PC-3 (cell line): ENCODE data around the gene TIMP2. TPM values are rescaled to one million over a fixed set of nuclear protein-coding genes. Genes with fewer than 3 reads are reported as not detected.

Source experiments
- ATAC-seq: fragments of 200-7000 bp; cut with Tn5 transposase; 2 replicates; pipeline ENCODE4 v1.9.1; 2020; ENCODE audit warnings: mild to moderate bottlenecking, moderate library complexity
- BruUV-seq: library from RNA; stranded (reverse); fragments of 400-500 nt; replicated peaks from 2 replicates; lab custom pipeline; 2021; lab: Mats Ljungman, UMichigan
- CTCF ChIA-PET: fragments of 300-600 bp; sonication (Branson Sonifier 250); formaldehyde crosslinking; loops from one replicate; lab custom pipeline; 2022; ENCODE audit warnings: antibody characterized with exemption; lab: Charles Lee
- POLR2A ChIA-PET: fragments of 300-600 bp; sonication (Branson Sonifier 250); formaldehyde crosslinking; loops from one replicate; lab custom pipeline; 2022; ENCODE audit warnings: antibody characterized with exemption; ENCODE audit not compliant: unreplicated experiment; lab: Charles Lee
- DNase-seq: peaks from one replicate; pipeline ENCODE4 v3.0.0-alpha.2; 2015
- H2AFZ ChIP-seq: fragments of 300-600 bp; sonication (generic); 2 replicates; pipeline ENCODE4 v1.6.0; 2016; ENCODE audit warnings: antibody characterized with exemption, low read length
- H3F3A ChIP-seq: fragments of 300-600 bp; sonication (generic); one replicate; pipeline ENCODE4 v1.6.0; 2017; ENCODE audit warnings: antibody characterized with exemption, low read length, control low read depth, mild to moderate bottlenecking; ENCODE audit not compliant: unreplicated experiment
- H3K27ac ChIP-seq: fragments of 300-600 bp; sonication (generic); 2 replicates; pipeline ENCODE4 v1.5.1; 2016; ENCODE audit warnings: mild to moderate bottlenecking, low read length
- H3K27me3 ChIP-seq: fragments of 300-600 bp; sonication (generic); 2 replicates; pipeline ENCODE4 v1.6.1; 2016; ENCODE audit warnings: low read length, mixed read lengths
- H3K36me3 ChIP-seq: fragments of 300-600 bp; sonication (generic); 2 replicates; pipeline ENCODE4 v1.6.1; 2016; ENCODE audit warnings: low read depth, mixed run types, low read length, mixed read lengths
- H3K4me1 ChIP-seq: fragments of 300-600 bp; sonication (generic); 2 replicates; pipeline ENCODE4 v1.5.1; 2016; ENCODE audit warnings: low read length; ENCODE audit not compliant: insufficient read depth
- H3K4me2 ChIP-seq: fragments of 300-600 bp; sonication (generic); 2 replicates; pipeline ENCODE4 v1.6.0; 2016; ENCODE audit warnings: low read length
- H3K4me3 ChIP-seq: fragments of 300-600 bp; sonication (generic); 2 replicates; pipeline ENCODE4 v1.5.1; 2016; ENCODE audit warnings: mild to moderate bottlenecking, low read length, mixed read lengths
- H3K79me2 ChIP-seq: fragments of 300-600 bp; sonication (generic); 2 replicates; pipeline ENCODE4 v1.6.1; 2017; ENCODE audit warnings: low read length, mixed read lengths
- H3K9ac ChIP-seq: fragments of 300-600 bp; sonication (generic); 2 replicates; pipeline ENCODE4 v1.6.0; 2016; ENCODE audit warnings: mild to moderate bottlenecking, low read length
- H3K9me2 ChIP-seq: fragments of 300-600 bp; sonication (generic); replicated peaks from 2 replicates; pipeline ENCODE4 v1.6.1; 2016; ENCODE audit warnings: mixed run types, low read length, mixed read lengths
- H3K9me3 ChIP-seq: fragments of 300-600 bp; sonication (generic); 2 replicates; pipeline ENCODE4 v1.6.1; 2016; ENCODE audit warnings: low read length, mixed read lengths
- H4K20me1 ChIP-seq: fragments of 300-600 bp; sonication (generic); 2 replicates; pipeline ENCODE4 v1.6.1; 2016; ENCODE audit warnings: low read length, mixed read lengths
- CTCF ChIP-seq: fragments of 300-600 bp; sonication (generic); conservative IDR thresholded peaks from 2 replicates; pipeline ENCODE4 v1.5.1; 2017; ENCODE audit warnings: antibody characterized with exemption, low read depth, mild to moderate bottlenecking, low read length
- EZH2 ChIP-seq: fragments of 300-600 bp; sonication (generic); IDR thresholded peaks from one replicate; pipeline ENCODE4 v1.6.1; 2017; ENCODE audit warnings: antibody characterized with exemption, mild to moderate bottlenecking, low read length; ENCODE audit not compliant: unreplicated experiment
- EZH2phosphoT487 ChIP-seq: fragments of 300-600 bp; sonication (generic); IDR thresholded peaks from 2 replicates; pipeline ENCODE4 v1.6.1; 2018; ENCODE audit warnings: mild to moderate bottlenecking, antibody characterized with exemption, low read length, borderline replicate concordance
- intact Hi-C: fragments of 100-400 bp; cut with micrococcal nuclease; formaldehyde crosslinking; loops from 2 replicates; pipeline ENCODE4 v1.9.0; 2023
- total RNA-seq: library from RNA; depleted of rRNA; stranded (reverse); fragments of >200 nt; gene quantifications from 2 replicates; pipeline ENCODE4 v1.2.3, GENCODE V29; 2014

Gene TIMP2
- total RNA-seq, 1 experiment from 2014 or later = 60.1 TPM

- H3K27ac ChIP-seq = no peak overlapping the region
- H3K9ac ChIP-seq = no peak overlapping the region
- H4K20me1 ChIP-seq = no peaks in the 10 kb centered on the region
- no peaks in the 10 kb centered on the region for H3F3A ChIP-seq
- intact Hi-C loops = no loop called here
- DNase-seq = no peak
- H3K4me2 ChIP-seq = no peak overlapping the region
- no TSS peak for BruUV-seq
- no peaks in the 10 kb centered on the region for H3K9me2 ChIP-seq
- H3K4me1 ChIP-seq = no peaks in the 10 kb centered on the region
- CTCF ChIA-PET = no interaction called here
- ATAC-seq = no peak
- TF ChIP-seq EZH2phosphoT487 (no peak), CTCF (no peak), EZH2 (no peak)
- H3K36me3 ChIP-seq = no peaks in the 10 kb centered on the region
- no peak overlapping the region for H3K4me3 ChIP-seq
- H3K27me3 ChIP-seq = no peaks in the 10 kb centered on the region
- peaks cover 16% of the 10 kb centered on the region for H3K9me3 ChIP-seq
- no peak overlapping the region for H2AFZ ChIP-seq
- no peaks in the 10 kb centered on the region for H3K79me2 ChIP-seq
- POLR2A ChIA-PET = no interaction called here
Observed at GRCh38 chr17:78950870-78951269, 25.7 kb upstream of the TIMP2 start.

- Histone ChIP-seq H3K27me3 (no peaks in the 10 kb centered on the region), H3K27ac (no peak overlapping the region), H3K4me1 (no peaks in the 10 kb centered on the region), H3K4me3 (no peak overlapping the region), H3K4me2 (no peak overlapping the region), H3F3A (no peaks in the 10 kb centered on the region), H3K9me3 (peaks cover 16% of the 10 kb centered on the region), H3K9me2 (no peaks in the 10 kb centered on the region), H2AFZ (no peak overlapping the region), H3K36me3 (no peaks in the 10 kb centered on the region), H3K9ac (no peak overlapping the region), H4K20me1 (no peaks in the 10 kb centered on the region), H3K79me2 (no peaks in the 10 kb centered on the region)
- TF ChIP-seq CTCF = no peak
- TF ChIP-seq EZH2 = no peak
- TF ChIP-seq EZH2phosphoT487 = no peak
- intact Hi-C loops = no loop called here
- BruUV-seq = no TSS peak
- ChIA-PET CTCF (no interaction called here), POLR2A (no interaction called here)
- DNase-seq (no peak), ATAC-seq (no peak)
Observed at GRCh38 chr17:78947235-78948149, 22.3 kb upstream of the TIMP2 start.

- no peaks in the 10 kb centered on the region for H3K36me3 ChIP-seq
- H3K9ac ChIP-seq = no peak overlapping the region
- H3K79me2 ChIP-seq = no peaks in the 10 kb centered on the region
- no peaks in the 10 kb centered on the region for H3K27me3 ChIP-seq
- no peaks in the 10 kb centered on the region for H3K4me1 ChIP-seq
- H3F3A ChIP-seq = no peaks in the 10 kb centered on the region
- POLR2A ChIA-PET = no interaction called here
- TF ChIP-seq EZH2 (no peak), EZH2phosphoT487 (no peak), CTCF (no peak)
- no peaks in the 10 kb centered on the region for H4K20me1 ChIP-seq
- ATAC-seq (no peak), DNase-seq (no peak)
- intact Hi-C loops = no loop called here
- no peak overlapping the region for H2AFZ ChIP-seq
- CTCF ChIA-PET = no interaction called here
- BruUV-seq = no TSS peak
- peaks cover 11% of the 10 kb centered on the region for H3K9me3 ChIP-seq
- H3K4me2 ChIP-seq = no peak overlapping the region
- no peaks in the 10 kb centered on the region for H3K9me2 ChIP-seq
- no peak overlapping the region for H3K4me3 ChIP-seq
- no peak overlapping the region for H3K27ac ChIP-seq
Observed at GRCh38 chr17:78946631-78947030, 21.4 kb upstream of the TIMP2 start.
